ENCODE data around the gene ZFR2.

ZFR2 gene

DNA sequence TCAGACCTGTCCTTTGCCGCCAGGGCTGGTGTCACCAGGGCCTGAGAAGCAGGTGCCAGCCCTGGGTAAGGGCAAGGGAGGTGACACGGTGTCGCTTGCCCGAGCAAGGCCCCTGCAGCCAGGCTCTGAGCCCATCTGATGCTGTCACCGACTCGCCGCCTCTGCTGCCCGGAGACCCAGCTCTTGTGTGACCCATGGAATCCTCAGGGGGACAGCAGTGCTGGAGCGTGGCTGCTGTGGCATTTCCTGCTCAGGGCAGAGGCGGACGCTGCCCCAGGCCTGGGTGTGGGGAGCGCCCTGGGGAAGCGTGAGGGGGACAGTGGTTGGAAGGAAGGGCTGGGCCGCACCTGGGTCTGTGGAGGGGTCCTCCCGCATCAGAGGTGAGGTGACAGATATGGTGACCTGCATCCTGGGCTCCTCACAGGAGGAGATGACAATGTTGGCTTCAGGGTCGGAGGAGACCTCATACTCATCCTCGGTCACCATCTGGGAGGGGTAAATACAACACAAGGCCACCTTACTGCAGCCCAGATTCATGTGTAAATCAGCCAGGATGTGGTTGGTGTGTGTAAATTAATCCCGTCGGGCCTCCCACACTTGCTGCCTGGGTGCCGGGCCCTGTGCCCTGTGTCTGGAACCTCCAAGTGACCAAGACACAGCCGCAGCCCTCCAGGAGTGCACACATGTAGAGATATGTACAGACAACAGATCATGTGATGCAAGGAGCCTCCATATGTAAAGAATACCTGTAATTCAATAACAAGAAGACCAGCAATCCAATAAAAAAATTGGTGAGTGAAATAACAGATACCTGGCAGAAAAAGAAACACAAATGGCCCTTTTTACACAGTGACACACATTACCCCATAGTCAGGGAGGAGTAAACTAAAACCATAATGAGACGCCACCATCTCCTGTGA, 55.1 kb downstream of the ZFR2 start:
- DNase-seq, result no peak

DNA sequence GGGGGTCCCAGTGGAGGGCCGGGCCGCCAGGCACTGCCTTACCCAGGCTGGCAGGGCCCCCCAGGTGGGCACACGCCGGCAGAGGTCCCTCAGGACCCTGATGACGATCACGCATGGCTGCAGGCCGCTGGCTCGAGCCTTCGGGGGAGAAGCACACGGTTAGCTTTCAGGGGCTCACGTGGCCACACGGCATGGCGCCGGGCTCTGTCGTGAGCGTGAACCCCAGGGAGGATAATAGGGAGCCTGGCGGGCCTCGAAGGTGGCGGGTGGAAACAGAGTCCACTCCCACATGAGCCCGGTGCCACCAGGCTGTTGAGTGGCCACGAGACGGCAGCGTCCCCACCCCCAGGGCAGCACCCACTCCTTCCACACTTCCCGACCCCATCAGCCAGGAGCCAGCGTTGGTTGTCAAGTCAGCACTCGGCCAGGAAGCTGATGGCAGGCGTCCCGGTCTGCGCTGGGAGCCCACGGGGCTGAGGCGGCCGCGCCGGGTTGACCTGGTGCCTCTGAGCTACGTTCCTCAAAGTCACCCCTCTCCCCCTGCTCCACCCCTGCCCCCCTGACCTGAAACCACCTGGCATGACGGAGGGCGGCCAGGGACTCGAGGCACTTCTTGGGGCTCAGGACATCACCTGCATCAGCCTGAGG, 58.0 kb downstream of the ZFR2 start:
- no peak for DNase-seq

DNA sequence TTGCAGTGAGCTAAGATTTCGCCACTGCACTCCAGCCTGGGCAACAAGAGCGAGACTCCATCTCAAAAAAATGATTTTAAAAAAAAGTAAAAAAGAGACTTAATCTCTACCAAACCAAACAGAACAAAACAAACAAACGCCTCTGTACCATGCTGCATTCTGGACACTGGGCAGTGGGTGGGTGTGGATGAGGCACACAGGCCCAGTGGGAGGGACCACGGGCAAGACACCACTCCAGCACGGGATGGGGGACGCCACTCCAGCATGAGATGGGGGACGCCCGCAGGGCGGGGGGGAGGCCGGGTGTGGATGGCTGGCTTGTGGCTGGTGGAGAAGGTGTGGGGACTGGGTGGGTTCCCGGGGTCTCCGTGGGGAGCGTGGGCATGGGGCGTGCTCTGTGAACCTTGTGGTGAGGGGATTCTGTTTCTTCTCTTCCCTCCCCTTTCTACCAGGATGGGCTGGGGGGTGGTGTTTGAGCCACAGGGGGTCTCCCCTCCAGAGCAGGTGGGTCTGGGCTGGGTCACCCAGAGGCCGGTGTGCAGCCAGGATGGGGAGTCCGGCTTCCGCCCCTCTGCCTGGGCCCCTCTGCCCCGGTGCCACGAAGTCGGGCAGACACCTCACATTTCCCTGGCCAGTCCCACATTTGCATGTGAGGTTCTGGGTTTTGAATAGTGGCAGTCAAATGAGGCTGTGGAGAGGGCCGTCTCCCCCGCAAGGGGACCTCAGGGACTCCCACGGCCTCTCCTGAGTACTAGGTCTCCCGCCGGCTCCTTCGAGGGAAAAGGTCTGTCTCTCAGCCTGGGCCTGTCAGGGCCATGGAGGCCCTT, 58.7 kb downstream of the ZFR2 start:
- no peak for DNase-seq

DNA sequence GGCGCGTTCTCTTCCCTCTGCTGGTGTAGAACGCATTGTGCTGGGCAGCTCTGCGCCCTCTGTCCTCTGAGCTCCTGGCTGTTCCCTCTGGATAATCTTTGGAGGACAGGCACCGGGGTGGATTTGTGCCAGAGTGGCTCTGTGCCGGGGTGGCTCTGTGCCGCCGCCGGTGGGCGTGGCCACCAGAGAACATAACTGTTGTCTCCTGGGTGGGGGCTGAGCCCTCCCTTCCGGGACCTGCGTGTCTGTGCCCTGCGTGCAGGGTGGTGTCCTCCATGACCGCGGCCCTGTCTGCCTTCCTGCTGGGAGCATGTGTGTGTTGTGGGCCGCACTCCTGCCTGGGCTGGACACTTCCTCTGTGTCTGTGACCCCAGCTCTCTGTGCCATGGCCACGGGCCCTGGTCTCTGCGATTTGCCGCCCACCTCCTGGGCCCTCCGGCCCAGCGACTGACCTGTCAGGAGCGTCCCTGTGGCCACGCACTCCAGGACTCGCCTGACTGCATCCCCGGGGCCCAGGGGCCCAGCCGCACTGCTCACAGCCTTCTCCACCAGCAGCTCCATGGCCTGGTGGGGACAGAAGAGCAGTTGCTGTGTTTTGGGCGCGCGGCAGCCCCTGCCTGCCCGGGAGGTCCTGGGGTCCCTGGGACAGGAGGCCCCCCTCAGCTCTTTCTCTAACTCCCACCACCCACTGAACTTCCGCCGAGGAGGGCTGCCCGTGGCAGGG, 60.3 kb downstream of the ZFR2 start:
- DNase-seq, result no peak

DNA sequence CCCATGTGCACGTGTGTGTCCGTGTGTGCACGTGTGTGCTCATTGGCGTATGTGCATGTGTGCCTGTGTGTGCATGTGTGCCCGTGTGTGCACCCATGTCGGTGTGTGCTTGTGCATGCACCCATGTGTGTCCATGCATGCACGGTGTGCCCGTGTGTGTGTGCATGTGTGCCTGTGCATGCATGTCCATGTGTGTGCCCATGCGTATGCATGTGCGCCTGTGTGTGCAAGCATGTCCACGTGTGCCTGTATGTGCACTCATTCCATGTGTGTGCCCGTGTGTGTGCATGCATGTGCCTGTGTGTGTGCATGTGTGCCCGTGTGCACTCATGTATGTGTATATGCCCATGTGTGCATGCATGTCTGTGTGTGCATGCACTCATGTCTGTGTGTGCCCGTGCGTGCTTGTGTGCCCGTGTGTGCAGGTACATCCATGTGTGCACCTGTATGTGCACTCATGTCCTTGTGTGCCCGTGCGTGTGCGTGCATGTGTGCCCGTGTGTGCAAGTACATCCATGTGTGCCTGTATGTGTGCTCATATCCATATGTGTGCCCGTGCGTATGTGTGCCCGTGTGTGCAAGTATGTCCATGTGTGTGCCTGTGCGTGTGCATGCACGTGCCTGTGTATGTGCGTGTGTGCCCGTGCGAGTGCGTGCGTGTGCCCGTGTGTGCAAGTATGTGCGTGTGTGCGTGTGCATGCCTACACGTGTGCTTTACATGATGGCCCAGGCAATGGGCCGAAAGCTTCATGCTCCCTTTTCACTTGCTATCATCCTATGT, 61.1 kb downstream of the ZFR2 start:
- DNase-seq, result no peak

DNA sequence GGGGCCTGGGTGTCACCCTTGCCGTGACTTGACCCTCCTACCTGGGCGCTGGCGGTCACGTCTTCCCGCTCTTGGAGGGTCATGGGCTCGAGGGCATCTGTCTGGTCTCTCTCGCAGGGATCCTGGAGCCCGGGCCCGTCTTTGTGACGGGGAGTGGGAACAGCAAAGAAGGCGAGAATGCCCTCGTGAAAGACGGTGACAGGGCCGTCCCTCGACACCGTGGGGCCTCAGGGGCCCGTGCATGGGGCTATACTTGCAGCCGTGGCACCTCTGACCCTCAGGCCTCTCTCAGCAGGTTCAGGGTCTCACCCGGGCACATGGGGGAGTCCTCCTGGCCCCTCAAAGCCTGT, 61.7 kb downstream of the ZFR2 start:
- DNase-seq, result no peak

DNA sequence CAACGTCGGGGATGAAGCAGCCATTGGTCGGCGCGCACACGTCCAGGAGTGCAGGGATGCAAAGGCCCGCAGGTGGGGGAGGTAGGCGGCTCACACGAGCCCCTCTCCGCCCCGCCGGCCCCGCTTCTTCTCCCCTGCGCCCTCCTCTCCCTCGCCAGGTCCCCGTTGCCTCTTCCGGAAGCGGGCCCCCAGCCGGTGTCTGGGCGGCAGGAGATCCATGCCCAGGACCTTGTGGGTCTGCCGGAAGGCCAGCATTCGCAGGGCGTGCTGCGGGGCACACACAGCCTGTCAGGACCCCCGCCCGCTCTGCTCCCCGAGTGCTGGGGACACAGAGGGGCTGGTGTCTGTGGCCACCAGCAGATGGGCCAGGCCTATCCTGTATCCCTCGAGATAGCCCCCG, 63.0 kb downstream of the ZFR2 start:
- no peak for DNase-seq

DNA sequence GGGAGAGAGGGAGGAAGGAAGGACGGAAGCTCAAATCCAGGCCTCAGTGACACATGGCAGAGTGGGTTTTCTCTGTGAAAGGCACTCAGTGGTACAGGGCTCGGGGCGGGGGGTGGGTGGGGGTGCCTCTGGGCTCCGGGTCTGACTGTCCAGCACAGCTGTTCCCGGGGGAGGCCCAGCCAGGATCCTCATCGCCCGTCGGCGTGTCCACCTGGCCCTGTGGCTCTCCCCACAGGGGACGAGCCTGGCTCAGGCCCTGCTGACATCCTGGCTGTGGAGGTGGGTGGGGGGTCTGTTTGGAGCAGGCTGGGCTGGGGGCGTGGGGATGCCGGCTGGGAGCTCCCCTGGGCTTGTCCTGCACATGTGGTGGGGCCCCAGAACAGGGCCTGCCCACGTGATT, 64.4 kb downstream of the ZFR2 start:
- DNase-seq, result no peak

DNA sequence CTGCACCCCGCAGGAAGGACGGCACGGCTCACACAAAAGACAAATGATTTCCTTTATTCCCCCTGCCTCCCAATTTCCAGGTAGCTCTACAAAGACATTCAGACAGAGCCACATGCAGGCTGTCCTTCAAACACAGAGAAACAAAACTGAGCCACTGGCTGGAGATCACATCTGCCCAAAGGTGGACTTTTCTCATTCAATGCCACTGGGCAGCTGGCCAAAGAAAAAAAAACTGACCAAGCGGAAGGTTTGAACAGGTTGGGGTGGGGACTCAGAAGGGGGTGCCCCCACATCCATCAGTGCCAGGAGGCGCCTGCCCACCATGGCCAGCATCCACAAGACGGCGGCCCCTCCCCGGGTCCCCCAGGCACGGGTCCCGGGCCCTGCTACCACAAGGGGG, 64.9 kb downstream of the ZFR2 start:
- no peak for DNase-seq

DNA sequence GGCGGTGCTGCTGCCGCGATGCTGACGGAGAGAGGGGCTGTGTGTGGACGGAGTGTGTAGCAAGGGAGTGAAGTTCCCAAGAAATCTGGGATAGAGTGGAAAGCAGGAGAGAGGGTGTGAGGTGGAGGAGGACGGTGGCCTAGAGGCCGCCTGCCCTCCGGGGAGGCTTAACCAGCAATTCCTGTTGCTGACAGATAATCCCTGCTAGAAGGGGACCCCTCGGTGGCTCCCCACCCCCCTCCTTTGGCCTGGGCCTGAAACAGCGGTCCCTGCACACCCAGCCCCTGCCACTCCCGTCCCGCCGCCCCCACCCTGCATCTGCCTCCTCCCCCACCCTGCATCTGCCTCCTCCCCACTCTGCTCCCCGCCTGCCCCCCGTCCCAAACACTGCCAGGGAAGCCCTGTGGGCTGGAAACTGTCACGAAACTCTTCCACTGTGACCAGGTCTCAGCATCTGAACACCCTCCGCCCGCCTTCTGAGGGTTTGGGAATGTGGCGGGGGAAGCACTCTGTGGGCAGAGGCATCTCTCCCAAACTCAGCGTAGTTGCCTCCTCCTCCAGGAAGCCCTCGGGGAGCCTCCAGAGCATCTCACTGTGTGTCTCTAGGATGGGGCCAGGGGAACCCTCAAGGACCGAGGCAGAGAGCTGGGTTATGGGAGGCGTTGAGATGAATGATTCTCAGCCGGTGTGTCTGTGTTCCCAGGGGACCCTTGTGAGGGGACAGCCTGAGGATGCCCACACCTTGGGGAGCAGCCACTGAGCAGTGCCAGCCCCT, 65.5 kb downstream of the ZFR2 start:
- no peak for DNase-seq

DNA sequence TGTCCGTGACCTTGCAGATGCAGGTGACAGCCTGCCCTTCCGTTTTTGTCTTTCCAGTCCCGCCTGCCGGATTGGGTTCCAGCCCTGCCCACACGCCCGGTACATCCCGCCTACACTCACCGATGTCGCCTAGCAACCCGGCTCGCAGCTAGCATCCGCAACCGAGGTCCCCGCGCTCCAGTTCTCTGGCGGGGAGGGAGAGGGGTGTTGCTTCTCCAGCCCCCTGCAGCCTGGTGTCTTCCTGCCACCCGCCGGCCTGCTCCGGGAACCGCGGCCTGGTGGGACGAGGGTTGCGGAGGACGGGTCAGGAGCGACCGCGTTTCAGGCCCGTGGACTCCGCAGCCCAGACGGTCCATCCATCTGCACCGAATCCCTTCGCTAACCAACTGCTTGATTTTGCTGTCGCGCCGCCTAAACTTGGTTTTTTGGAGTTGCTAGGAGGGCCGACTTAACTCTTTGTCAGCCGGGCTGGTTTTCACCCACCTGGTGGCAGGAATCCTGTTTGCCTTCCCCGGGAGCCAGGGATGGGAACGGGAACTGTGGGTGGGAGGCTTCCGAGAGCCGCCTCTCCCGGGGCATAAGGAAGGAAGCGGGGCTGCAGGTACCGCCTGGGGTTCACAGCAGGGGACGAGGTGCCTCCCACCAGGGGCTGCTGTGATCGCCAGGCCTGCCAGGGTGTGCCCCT, 67.3 kb downstream of the ZFR2 start:
- DNase-seq, result no peak

DNA sequence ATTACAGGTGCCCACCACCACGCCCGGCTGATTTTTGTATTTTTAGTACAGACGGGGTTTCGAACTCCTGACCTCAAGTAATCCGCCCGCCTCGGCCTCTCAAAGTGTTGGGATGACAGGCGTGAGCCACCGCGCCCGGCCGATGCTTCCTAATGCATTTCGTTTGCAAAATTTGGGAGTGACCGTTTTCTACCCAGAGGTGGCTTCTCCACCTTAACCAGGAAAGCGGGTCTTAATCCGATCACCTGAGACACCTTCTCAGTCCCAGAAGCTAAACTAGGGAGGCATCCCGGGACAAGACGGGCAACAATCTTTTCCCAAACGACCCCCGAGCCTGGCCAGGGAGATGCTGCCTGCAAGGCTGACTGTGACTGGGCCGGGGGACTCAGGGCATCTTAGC, 67.8 kb downstream of the ZFR2 start:
- DNase-seq, result no peak

DNA sequence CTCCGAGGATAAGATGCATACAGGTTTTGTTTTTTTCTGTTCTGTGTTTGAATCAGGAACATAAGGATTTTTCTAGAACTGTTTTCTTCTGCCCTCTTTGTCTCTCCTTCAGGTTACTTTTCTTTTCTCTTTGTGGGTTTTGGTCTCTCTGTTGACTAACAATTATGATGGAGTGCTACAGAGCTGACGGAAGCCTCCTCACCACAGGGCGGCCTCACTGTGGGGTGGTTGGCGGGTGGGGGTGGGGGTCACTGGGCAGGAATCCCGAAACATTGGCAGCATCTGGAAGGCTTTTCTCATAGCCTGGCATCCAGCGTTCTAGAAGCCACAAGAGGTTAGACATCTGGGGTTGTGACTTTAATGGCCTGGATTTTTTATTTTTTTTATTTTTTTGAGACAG, 70.7 kb downstream of the ZFR2 start:
- no peak for DNase-seq

DNA sequence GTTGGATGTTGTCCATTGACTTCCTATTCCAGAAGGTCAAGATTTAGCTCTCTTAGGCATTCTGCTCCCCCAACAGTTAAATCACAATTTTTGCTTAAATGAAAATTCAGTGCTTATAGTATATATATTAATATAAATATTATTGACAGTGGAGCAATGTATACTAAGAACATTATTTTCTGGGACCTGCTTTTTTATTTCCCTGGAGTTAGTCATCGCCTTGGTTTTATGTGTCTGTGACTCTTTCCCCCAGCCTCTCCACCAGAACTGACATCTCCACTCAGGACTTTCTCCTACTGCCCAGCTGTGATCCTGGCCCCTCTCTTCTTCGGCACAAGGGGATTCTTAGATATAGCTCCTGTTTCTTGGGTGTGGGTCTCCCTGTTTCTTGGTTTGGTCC, 72.5 kb downstream of the ZFR2 start:
- no peak for DNase-seq

DNA sequence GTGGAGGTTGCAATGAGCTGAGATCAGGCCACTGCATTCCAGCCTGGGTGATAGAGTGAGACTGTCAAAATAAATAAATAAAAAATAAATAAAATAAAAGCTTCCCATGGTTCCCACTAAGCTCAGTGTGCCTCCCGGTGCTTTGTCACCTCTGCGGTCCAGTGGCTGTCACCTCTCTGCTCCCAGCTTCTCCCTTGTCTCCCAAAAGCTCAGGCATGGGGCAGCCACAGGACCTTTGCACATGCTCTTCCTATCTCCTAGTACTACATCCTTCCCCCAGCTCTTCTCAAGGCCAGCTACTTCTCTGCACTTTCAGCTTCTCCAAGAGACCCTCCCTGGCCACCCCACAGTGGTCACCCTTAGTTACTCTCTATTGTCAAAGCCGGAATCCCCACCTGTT, 75.0 kb downstream of the ZFR2 start:
- DNase-seq, result no peak

DNA sequence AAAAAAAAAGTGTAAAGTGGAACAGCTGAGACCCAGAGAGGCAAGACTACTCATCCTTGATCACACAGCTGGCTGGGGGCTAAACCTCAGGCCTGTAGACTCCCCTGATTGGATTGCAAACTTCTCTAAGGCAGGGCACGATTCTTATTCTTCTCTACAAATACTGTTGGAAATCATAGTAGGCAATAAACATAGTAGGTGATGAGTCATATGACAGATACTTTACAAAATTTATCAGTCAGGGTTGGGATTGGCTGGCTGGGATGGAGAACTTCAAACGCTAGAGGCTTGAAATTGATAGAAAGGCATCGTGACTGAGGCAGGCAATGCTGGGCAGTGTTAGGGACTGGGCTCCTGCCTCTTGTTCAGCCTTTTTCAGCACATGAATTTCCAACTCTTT, 76.7 kb downstream of the ZFR2 start:
- DNase-seq, result no peak

DNA sequence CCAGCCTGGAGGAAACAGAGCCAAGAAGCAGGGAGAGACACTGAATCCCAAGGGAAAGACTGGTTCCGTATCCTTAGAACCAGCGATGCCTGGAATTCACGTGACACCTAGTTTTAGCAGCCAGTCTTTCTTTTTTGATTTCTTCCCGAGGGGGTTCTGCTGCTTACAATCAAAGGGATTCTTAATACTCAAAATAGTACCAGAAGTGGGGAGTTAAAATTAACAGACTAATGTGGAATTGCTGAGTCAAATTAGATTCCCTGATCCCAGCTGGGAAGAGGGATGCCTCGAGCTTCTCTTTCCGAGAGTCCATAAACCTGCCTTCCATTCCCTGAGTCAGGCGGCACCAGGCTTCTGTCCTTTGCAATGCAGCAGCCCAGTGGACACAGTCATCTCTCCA, 77.9 kb downstream of the ZFR2 start:
- no peak for DNase-seq

DNA sequence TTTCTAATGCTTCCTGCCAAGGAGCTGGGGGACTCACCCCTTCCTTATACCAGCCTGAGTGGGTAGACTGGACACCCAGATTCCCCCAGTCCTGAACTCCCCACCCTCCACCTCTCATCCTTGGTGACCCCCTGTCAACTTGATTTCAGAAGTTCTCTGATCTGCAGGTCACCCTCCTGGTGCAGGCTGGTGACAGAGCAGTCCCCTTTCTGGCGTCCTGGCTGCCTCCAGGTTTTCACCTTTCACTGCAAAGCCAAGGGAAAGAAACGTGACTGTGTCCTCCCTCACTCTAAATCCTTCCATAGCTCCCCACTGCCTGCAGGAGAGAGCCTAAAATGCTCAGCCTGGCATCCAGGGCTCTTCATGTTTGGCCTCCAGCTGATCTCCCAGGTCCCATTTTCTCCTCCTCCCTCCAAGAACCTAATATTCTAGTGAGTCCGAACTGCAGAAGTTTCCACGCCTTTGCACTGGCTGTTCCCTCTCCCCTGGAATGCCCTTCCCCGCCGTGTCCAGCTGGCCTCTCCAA, 78.6 kb downstream of the ZFR2 start:
- no peak for DNase-seq

DNA sequence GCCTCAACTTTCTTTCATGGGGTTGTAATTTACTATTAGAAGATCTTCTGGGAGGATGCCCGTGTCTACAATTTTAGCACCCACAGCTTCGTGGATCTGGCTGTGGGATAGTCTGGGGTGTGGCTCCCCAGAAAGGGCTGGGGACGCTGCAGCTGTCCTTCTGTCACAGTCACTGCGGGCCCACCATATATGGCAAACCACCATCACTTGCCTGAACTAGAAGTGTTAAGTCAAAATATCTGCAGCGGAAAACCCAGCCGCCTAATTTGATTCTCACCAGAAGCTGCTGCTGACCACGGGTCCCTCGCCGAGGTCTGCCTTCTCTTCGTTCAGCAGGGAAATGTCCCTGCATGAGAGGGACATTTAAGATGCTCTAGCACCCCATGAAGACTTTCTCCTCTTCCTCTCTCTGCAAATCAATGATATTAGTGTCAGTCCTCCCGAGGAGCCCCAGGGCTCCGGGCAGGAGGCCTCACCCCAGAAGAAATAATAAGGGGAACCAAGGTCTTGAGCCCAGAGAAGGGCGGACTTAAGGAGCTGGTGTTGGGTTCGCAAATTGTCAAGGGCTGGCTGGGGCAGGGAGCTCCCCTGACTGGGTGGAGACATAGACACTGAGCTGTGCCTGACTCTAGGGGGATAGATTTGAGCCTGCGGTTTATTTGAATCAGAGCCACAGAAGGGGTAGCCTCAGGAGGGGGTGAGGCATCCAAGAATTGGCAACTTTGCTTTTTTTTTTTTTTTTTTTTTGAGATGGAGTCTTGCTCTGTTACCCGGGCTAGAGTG, 79.7 kb downstream of the ZFR2 start:
- no peak for DNase-seq

Data from fibroblast of skin of scalp (primary cell).